ENCODE measurements around the gene CNTNAP2. TPM values are rescaled to one million over a fixed set of nuclear protein-coding genes. Genes with fewer than 3 reads are reported as not detected.

The CNTNAP2 gene
- total and polyA plus RNA-seq, 2 of the 8 experiments (the other 6 are each of a cell fraction or from before 2014, with no cell fraction given): 27.9 to 71.0 TPM

GRCh38 chr7:147909431-147910148 is 1793.0 kb downstream of the CNTNAP2 start:
- Histone ChIP-seq H2BK12ac (ENCODE audit: low read depth, low read length) (no peak overlapping the region), H3K4ac (replicated peaks; ENCODE audit: insufficient read length, low read depth, low read length) (no peak overlapping the region), H2BK120ac (replicated peaks; ENCODE audit: low read depth, low read length) (no peak overlapping the region), H3K4me1 (replicated peaks in 1 of 4; ENCODE audit: control insufficient read depth in 3 of 4, insufficient read depth in 4 of 4, low read length in 3 of 4) (peaks cover 0 to 7% (median 3%) of the 10 kb centered on the region in 4 experiments; a peak in 2 of 7 replicates), H2BK20ac (ENCODE audit: low read length) (no peak overlapping the region), H2AFZ (ENCODE audit: low read length) (no peak overlapping the region), H4K91ac (replicated peaks; ENCODE audit: insufficient read length, low read length) (no peak overlapping the region), H4K5ac (ENCODE audit: insufficient read length, low read depth, low read length) (no peak overlapping the region), H3K4me2 (ENCODE audit: insufficient read depth in 1 of 2, low read depth in 2 of 2, low read length in 2 of 2) (no peak overlapping the region), H4K20me1 (replicated peaks in 1 of 2; ENCODE audit: control insufficient read depth in 1 of 2, insufficient read depth in 2 of 2, low read length in 2 of 2) (no peaks in the 10 kb centered on the region), H2BK15ac (ENCODE audit: low read length) (no peak overlapping the region), H3K79me2 (ENCODE audit: control insufficient read depth in 1 of 2, insufficient read depth in 2 of 2, low read length in 2 of 2) (no peaks in the 10 kb centered on the region), H3K23ac (ENCODE audit: insufficient read length) (no peak overlapping the region), H3K9me3 (ENCODE audit: insufficient read depth in 2 of 2, low read depth in 1 of 2, low read length in 1 of 2) (no peaks in the 10 kb centered on the region), H3K23me2 (ENCODE audit: low read depth, low read length) (no peaks in the 10 kb centered on the region), H3K36me3 (ENCODE audit: control insufficient read depth in 2 of 4, insufficient read depth in 4 of 4, low read length in 3 of 4) (no peaks in the 10 kb centered on the region), H3K79me1 (ENCODE audit: low read depth, low read length) (no peaks in the 10 kb centered on the region), H4K8ac (ENCODE audit: extremely low read depth, insufficient read depth, low read length) (no peak overlapping the region), H3K9ac (replicated peaks in 1 of 4; ENCODE audit: extremely low read depth in 1 of 4, low read depth in 3 of 4, low read length in 3 of 4) (no peak overlapping the region), H2BK5ac (ENCODE audit: low read depth, low read length) (no peak overlapping the region), H3K56ac (replicated peaks; ENCODE audit: insufficient read length, low read depth, low read length) (no peak overlapping the region), H2AK5ac (ENCODE audit: low read depth, low read length) (no peak overlapping the region), H3K27ac (ENCODE audit: low read depth, low read length) (no peak overlapping the region), H3K27me3 (replicated peaks in 1 of 4; ENCODE audit: control insufficient read depth in 3 of 4, extremely low read depth in 1 of 4, insufficient read depth in 3 of 4, low read length in 3 of 4) (no peaks in the 10 kb centered on the region), H3K14ac (ENCODE audit: insufficient read length) (no peak overlapping the region), H3K4me3 (ENCODE audit: extremely low read depth in 1 of 4, insufficient read depth in 2 of 4, low read depth in 3 of 4, low read length in 4 of 4) (no peak overlapping the region), H3K18ac (ENCODE audit: extremely low read depth, low read length) (no peak overlapping the region)
- ChIA-PET CTCF (ENCODE audit: partially characterized antibody) (interaction anchor here (0.6 to 1.4 kb wide), 5 partner anchors 10 to 477 kb away, joined by 3 read pairs; no protein-coding TSS in a partner anchor), POLR2A (ENCODE audit: partially characterized antibody) (no interaction called here)
- TF ChIP-seq MAFK (IDR thresholded peaks at IDR 0.05; ENCODE audit: low read depth, low read length) (peak; percentile 71), BACH1 (IDR thresholded peaks at IDR 0.05; ENCODE audit: low read length) (peak; percentile 75), ASH2L (IDR thresholded peaks at IDR 0.05; ENCODE audit: low read length) (no peak), SP2 (IDR thresholded peaks at IDR 0.05; ENCODE audit: low read length) (no peak), KDM4A (IDR thresholded peaks at IDR 0.05; ENCODE audit: low read depth, low read length, severe bottlenecking) (no peak), EP300 (IDR thresholded peaks at IDR 0.05; ENCODE audit: borderline replicate concordance in 1 of 2, low read depth in 2 of 2, low read length in 2 of 2) (no peak), ZNF274 (IDR thresholded peaks at IDR 0.05; ENCODE audit: borderline replicate concordance, extremely low read depth, low read length) (no peak)
- 76% methylated on average over 10 of the region's 10 CpGs; no CpG with 5 or more reads in 1 of the 2 experiments for WGBS, 2 experiments (ENCODE audit: extremely low coverage in 1 of 2, insufficient coverage in 1 of 2, insufficient read length in 1 of 2, insufficient replicate concordance in 2 of 2, low coverage in 1 of 2, low lambda C conversion rate in 2 of 2, missing lambda C conversion rate in 1 of 2)
- DNase-seq (ENCODE audit: low read depth in 1 of 2, low spot score in 2 of 2) (no peak), FAIRE-seq (no peak)
